A673 (cell line): ENCODE results near the gene B4GALNT3. TPM values are rescaled to one million over a fixed set of nuclear protein-coding genes. Genes with fewer than 3 reads are reported as not detected.

Source experiments
- BruUV-seq: library from RNA; stranded (reverse); fragments of 400-500 nt; replicated peaks from 2 replicates; lab custom pipeline; 2021; lab: Mats Ljungman, UMichigan
- CTCF ChIA-PET: fragments of 300-600 bp; sonication (Branson Sonifier 250); formaldehyde crosslinking; loops from one replicate; lab custom pipeline; 2022; ENCODE audit warnings: antibody characterized with exemption; lab: Charles Lee
- POLR2A ChIA-PET: fragments of 300-600 bp; sonication (Branson Sonifier 250); formaldehyde crosslinking; loops from one replicate; lab custom pipeline; 2022; ENCODE audit warnings: antibody characterized with exemption; ENCODE audit not compliant: low non-redundant PET; lab: Charles Lee
- DNase-seq: peaks from one replicate; pipeline ENCODE4 v3.0.0-alpha.2; 2015; ENCODE audit warnings: low spot score
- H3K27ac ChIP-seq: fragments of 200-600 bp; sonication (generic); 2 replicates; pipeline ENCODE4 v1.5.1; 2016; ENCODE audit warnings: mixed run types, low read depth, mild to moderate bottlenecking, mixed read lengths, antibody characterized with exemption, low read length; ENCODE audit not compliant: poor library complexity, severe bottlenecking
- H3K27me3 ChIP-seq: fragments of 200-600 bp; sonication (generic); replicated peaks from 2 replicates; pipeline ENCODE4 v1.6.1; 2017; ENCODE audit warnings: mixed run types, low read depth, mild to moderate bottlenecking, mixed read lengths, antibody characterized with exemption, low read length; ENCODE audit not compliant: insufficient read depth, poor library complexity
- H3K36me3 ChIP-seq: fragments of 200-600 bp; sonication (generic); 2 replicates; pipeline ENCODE4 v1.6.1; 2016; ENCODE audit warnings: mixed run types, mild to moderate bottlenecking, mixed read lengths, antibody characterized with exemption, low read length; ENCODE audit not compliant: insufficient read depth, poor library complexity, severe bottlenecking
- H3K4me1 ChIP-seq: fragments of 200-600 bp; sonication (generic); 2 replicates; pipeline ENCODE4 v1.6.1; 2017; ENCODE audit warnings: mixed run types, mild to moderate bottlenecking, mixed read lengths, antibody characterized with exemption, low read length; ENCODE audit not compliant: insufficient read depth, poor library complexity, severe bottlenecking
- H3K4me3 ChIP-seq: fragments of 200-600 bp; sonication (generic); 2 replicates; pipeline ENCODE4 v1.5.1; 2016; ENCODE audit warnings: low read depth, mixed run types, mild to moderate bottlenecking, mixed read lengths, low read length; ENCODE audit not compliant: poor library complexity, severe bottlenecking
- H3K9me3 ChIP-seq: fragments of 200-600 bp; sonication (generic); 2 replicates; pipeline ENCODE4 v1.6.1; 2016; ENCODE audit warnings: mixed run types, low read depth, mild to moderate bottlenecking, mixed read lengths, antibody characterized with exemption, low read length; ENCODE audit not compliant: poor library complexity, severe bottlenecking
- EZH2 ChIP-seq: fragments of 200-600 bp; sonication (generic); IDR thresholded peaks from 2 replicates; pipeline ENCODE4 v1.6.1; 2017; ENCODE audit warnings: borderline replicate concordance, low read depth, mild to moderate bottlenecking, mixed read lengths, antibody characterized with exemption, low read length; ENCODE audit not compliant: poor library complexity, severe bottlenecking
- intact Hi-C: fragments of 100-400 bp; cut with micrococcal nuclease; formaldehyde crosslinking; loops from one replicate; pipeline ENCODE4 v1.10.0; 2022; ENCODE audit not compliant: unreplicated experiment
- total RNA-seq: library from RNA; stranded (reverse); gene quantifications from 2 replicates; pipeline ENCODE4 v1.2.3, GENCODE V29; 2021
- TF ChIP-seq, protein P1 (sequence below): fragments of 300-800, 200-600 bp; sonication (generic); conservative IDR thresholded peaks from 2 replicates; pipeline ENCODE4 v1.5.1; 2017; ENCODE audit warnings: low read depth, mild to moderate bottlenecking, antibody characterized with exemption, low read length, moderate library complexity, mixed read lengths

Gene B4GALNT3
- total RNA-seq, 1 experiment from 2014 or later = 19.4 TPM

DNA sequence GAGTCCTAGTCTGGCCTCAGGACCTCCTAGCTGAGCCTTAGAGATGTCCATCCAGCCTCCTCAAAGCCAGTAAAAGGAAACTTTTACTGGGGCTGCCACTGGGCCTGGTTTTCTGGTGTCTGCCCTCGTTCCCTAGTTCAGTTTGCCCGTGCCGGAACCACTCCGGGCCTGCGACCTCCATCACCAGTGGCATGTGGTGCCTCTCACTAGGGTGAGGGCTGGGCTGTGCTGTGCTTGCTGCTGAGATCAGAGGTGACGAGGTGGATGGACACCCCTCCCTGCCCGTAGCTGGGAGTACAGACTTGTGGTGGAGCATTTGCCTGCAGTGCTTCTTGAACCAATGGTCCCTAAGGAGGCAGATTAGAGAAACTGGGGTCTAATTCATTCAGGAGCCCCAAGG lies 75.7 kb downstream of the B4GALNT3 start:
- H3K27ac ChIP-seq = no peak overlapping the region
- CTCF ChIA-PET = no interaction called here

DNA sequence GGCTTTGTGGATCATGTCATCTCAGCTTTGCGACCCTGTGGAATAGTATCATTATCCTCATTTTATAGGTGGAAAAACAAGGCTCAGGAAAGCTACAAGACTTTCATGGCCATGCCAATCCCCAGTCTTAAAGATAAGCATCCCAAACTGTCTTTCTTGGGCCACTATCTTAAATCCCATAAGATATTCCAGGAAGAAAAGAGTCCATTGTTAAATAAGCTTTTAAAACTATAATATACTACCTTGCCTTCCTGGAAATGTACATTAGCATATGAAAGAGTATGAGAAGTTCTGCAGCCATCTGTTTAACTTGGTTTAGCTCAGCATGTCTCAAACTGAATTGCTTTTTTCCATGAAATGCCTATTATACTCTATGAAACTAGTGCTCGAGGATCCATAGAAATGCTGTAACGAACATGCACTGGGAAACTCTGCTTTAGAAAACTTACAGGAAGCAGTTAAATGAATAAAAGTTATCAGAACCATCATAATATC lies 77.1 kb downstream of the B4GALNT3 start:
- H3K9me3 ChIP-seq = no peaks in the 10 kb centered on the region
- BruUV-seq = no TSS peak
- H3K4me1 ChIP-seq = peaks cover 15% of the 10 kb centered on the region
- ChIA-PET CTCF (no interaction called here), POLR2A (no interaction called here)
- no peak overlapping the region for H3K4me3 ChIP-seq
- no peak overlapping the region for H3K27ac ChIP-seq
- intact Hi-C loops = no loop called here
- TF ChIP-seq EZH2 = no peak
- TF ChIP-seq, protein P1, sequence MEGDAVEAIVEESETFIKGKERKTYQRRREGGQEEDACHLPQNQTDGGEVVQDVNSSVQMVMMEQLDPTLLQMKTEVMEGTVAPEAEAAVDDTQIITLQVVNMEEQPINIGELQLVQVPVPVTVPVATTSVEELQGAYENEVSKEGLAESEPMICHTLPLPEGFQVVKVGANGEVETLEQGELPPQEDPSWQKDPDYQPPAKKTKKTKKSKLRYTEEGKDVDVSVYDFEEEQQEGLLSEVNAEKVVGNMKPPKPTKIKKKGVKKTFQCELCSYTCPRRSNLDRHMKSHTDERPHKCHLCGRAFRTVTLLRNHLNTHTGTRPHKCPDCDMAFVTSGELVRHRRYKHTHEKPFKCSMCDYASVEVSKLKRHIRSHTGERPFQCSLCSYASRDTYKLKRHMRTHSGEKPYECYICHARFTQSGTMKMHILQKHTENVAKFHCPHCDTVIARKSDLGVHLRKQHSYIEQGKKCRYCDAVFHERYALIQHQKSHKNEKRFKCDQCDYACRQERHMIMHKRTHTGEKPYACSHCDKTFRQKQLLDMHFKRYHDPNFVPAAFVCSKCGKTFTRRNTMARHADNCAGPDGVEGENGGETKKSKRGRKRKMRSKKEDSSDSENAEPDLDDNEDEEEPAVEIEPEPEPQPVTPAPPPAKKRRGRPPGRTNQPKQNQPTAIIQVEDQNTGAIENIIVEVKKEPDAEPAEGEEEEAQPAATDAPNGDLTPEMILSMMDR = no peak
- H3K36me3 ChIP-seq = no peaks in the 10 kb centered on the region
- DNase-seq = no peak
- no peaks in the 10 kb centered on the region for H3K27me3 ChIP-seq

More for the DNA sequence above, 75.7 kb downstream of the B4GALNT3 start:
- Histone ChIP-seq H3K9me3 (no peaks in the 10 kb centered on the region), H3K4me1 (peaks cover 27% of the 10 kb centered on the region), H3K36me3 (no peaks in the 10 kb centered on the region), H3K27me3 (no peaks in the 10 kb centered on the region), H3K4me3 (no peak overlapping the region)
- no TSS peak for BruUV-seq
- no peak for DNase-seq
- TF ChIP-seq EZH2 = no peak
- TF ChIP-seq, protein P1 = no peak
- POLR2A ChIA-PET = no interaction called here
- intact Hi-C loops = no loop called here

DNA sequence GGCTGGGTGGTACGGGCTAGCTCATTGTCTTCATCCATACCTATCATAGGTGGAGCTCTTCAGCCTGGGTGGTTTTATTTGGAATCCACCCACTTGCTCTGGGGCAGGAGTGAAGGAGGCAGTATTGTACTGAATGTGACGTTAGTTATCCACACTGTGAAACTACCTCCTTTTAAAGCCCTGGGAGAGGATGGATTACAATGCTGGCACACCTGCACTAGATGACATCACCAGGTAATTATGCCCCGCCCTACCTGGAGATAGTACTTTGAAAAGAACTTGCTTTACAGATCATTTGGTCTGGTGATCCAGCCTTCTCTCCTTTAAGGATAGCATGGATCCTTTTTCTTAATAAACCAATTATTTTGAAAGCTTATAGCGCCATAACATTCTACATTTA lies 78.0 kb downstream of the B4GALNT3 start:
- no peaks in the 10 kb centered on the region for H3K36me3 ChIP-seq
- no peaks in the 10 kb centered on the region for H3K27me3 ChIP-seq
- BruUV-seq = no TSS peak
- TF ChIP-seq EZH2 = no peak
- TF ChIP-seq, protein P1 = no peak
- H3K9me3 ChIP-seq = no peaks in the 10 kb centered on the region
- POLR2A ChIA-PET = no interaction called here
- intact Hi-C loops = no loop called here
- H3K27ac ChIP-seq = no peak overlapping the region
- DNase-seq = no peak
- H3K4me1 ChIP-seq = peaks cover 25% of the 10 kb centered on the region
- CTCF ChIA-PET = interaction anchor here (1.0 kb wide), 1 partner anchor 85 kb away, joined by 4 read pairs; no protein-coding TSS in a partner anchor
- H3K4me3 ChIP-seq = no peak overlapping the region
